Measurements from ENCODE around the gene USP24.

- no peak for TF ChIP-seq EZH2phosphoT487 (IDR thresholded peaks at IDR 0.05; ENCODE audit: borderline replicate concordance, low read length)
- no peak for TF ChIP-seq CTCF (IDR thresholded peaks at IDR 0.05; ENCODE audit: low read depth, low read length, poor library complexity, severe bottlenecking)
These were observed 164.0 kb downstream of the USP24 start for GRCh38 chr1:55051169-55051568.

All from DOHH2 (cell line).